Ectodermal cell (in vitro differentiated cells): ENCODE results near the gene ZNF81.
"Not testable (repeated sequence)": the region's sequence is repeated elsewhere in the genome, so short reads cannot be mapped to it uniquely, and the experiment has no call there.

Source experiments
- H3K27ac ChIP-seq: 2 replicates; pipeline ENCODE4 v1.7.0; 2013; ENCODE audit warnings: mild to moderate bottlenecking, low read depth, low read length; ENCODE audit not compliant: insufficient read depth, poor library complexity, severe bottlenecking
- H3K27me3 ChIP-seq: 2 replicates; pipeline ENCODE4 v1.7.0; 2013; ENCODE audit warnings: mild to moderate bottlenecking, low read length; ENCODE audit not compliant: insufficient read depth, control insufficient read depth, poor library complexity, severe bottlenecking
- H3K36me3 ChIP-seq: one replicate; pipeline ENCODE4 v1.7.0; 2013; ENCODE audit warnings: low read length; ENCODE audit not compliant: control insufficient read depth, insufficient read depth
- H3K4me1 ChIP-seq: one replicate; pipeline ENCODE4 v1.7.0; 2013; ENCODE audit warnings: low read length; ENCODE audit not compliant: control insufficient read depth, insufficient read depth
- H3K4me3 ChIP-seq: 2 replicates; pipeline ENCODE4 v1.7.0; 2013; ENCODE audit warnings: low read depth, low read length, control low read depth; ENCODE audit not compliant: insufficient read depth
- H3K9me3 ChIP-seq: 2 replicates; pipeline ENCODE4 v1.7.0; 2013; ENCODE audit warnings: mild to moderate bottlenecking, low read length, moderate library complexity; ENCODE audit not compliant: control insufficient read depth
- WGBS, 2 experiments: methylation state at CpG; one replicate each; pipeline ENCODE4 v1.1.7; 2013; ENCODE audit warnings: missing lambda C conversion rate in 2 of 2; 5-methylcytosine and 5-hydroxymethylcytosine counted together

The ZNF81 gene

DNA sequence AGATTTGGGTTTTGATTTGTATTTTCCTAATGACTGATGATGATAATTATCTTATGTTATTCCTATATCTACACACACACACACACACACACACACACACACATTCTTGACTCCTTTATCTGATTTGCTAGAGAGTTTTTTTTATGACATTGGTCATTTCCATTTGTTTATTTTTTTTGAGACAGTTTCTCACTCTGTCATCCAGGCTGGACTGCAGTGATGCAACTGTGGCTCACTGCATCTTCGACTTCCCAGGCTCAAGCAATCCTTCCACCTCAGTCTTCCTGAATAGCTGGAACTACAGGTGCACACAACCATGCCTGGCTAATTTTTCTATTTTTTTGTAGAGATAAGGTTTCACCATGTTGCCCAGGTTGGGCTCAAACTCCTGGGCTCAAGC, 6.7 kb downstream of the ZNF81 start:
- Histone ChIP-seq H3K27me3 (no peaks in the 10 kb centered on the region), H3K27ac (no peak overlapping the region), H3K4me1 (no peaks in the 10 kb centered on the region), H3K9me3 (no peaks in the 10 kb centered on the region), H3K36me3 (no peaks in the 10 kb centered on the region), H3K4me3 (no peak overlapping the region)
- 90 to 100% methylated on average over 1 of the region's 1 CpG for WGBS, 2 experiments

DNA sequence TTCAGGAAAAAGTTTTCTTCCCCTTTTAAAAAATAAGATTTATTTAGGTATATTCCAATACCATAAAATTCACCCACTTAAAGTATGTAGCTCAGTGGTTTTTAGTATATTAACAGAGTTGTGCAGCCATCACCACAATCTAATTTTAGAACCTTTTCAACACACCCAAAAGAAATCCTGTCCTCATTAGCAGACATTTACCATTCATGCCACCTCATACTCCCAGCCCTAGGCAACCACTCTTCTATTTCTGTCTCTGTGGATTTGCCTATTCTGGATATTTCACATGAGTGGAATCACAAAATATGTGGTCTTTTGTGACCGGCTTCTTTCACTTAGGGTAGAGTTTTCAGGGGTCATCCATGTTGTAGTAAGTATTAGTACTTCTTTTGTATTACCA, 7.4 kb downstream of the ZNF81 start:
- Histone ChIP-seq H3K4me3 (no peak overlapping the region), H3K36me3 (no peaks in the 10 kb centered on the region), H3K27me3 (no peaks in the 10 kb centered on the region), H3K9me3 (no peaks in the 10 kb centered on the region), H3K27ac (no peak overlapping the region), H3K4me1 (no peaks in the 10 kb centered on the region)
- WGBS, 2 experiments, result no CpG with 5 or more reads among the region's 1 CpG

DNA sequence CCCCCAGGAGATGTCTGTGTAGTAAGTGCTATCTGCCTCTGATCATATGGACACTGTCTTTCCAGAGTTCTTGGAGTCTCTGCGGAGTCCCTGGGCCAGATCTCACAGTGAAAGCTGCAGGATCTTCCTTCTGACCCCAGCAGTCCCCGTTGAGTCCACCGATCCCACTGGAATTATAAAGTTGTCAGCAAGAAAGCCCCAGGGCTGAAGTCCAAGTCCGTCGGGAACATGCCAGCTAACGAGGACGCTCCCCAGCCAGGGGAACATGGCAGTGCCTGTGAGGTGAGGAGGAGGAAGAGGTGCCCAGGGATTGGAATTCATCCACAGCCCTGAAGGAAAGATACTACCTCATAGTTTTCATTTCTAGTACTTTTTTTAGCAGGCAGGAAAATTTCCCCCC, 9.3 kb downstream of the ZNF81 start:
- 89 to 95% methylated on average over 7 of the region's 7 CpGs for WGBS, 2 experiments
- Histone ChIP-seq H3K4me1 (no peaks in the 10 kb centered on the region), H3K27me3 (no peaks in the 10 kb centered on the region), H3K36me3 (no peaks in the 10 kb centered on the region), H3K9me3 (no peaks in the 10 kb centered on the region), H3K4me3 (no peak overlapping the region), H3K27ac (no peak overlapping the region)

- Histone ChIP-seq H3K27ac (no peak overlapping the region), H3K4me3 (no peak overlapping the region), H3K36me3 (no peaks in the 10 kb centered on the region), H3K9me3 (no peaks in the 10 kb centered on the region), H3K27me3 (no peaks in the 10 kb centered on the region), H3K4me1 (no peaks in the 10 kb centered on the region)
- 87 to 100% methylated on average over 1 to 2 of the region's 2 CpGs for WGBS, 2 experiments
Measured at GRCh38 chrX:47849778-47850177, 13.1 kb downstream of the ZNF81 start.

GRCh38 chrX:47850389-47850788, 13.7 kb downstream of the ZNF81 start:
- not testable (repeated sequence) for H3K4me1 ChIP-seq, H3K4me3 ChIP-seq, H3K36me3 ChIP-seq, H3K27me3 ChIP-seq, H3K27ac ChIP-seq, H3K9me3 ChIP-seq
- no CpG with 5 or more reads among the region's 2 CpGs for WGBS, 2 experiments

DNA sequence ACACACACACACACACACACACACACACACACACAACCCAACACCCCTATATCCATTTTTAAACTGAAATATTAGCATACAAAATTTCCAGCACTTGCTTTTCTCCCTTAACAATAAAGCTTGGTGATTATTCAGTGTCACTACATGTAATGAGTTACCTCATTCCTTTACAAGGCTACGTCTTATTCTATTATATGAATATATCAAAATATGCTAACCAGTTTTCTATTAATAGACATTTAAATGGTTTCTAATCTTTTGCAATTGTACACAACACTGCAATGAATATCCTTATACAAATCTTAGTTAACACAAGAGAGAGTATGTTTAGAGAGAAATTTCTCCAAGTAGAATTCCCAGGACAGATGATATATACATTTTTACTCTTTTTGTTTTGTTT, 14.2 kb downstream of the ZNF81 start:
- H3K4me3 ChIP-seq, result no peak overlapping the region
- WGBS, 2 experiments, result no CpG with 5 or more reads among the region's 1 CpG

DNA sequence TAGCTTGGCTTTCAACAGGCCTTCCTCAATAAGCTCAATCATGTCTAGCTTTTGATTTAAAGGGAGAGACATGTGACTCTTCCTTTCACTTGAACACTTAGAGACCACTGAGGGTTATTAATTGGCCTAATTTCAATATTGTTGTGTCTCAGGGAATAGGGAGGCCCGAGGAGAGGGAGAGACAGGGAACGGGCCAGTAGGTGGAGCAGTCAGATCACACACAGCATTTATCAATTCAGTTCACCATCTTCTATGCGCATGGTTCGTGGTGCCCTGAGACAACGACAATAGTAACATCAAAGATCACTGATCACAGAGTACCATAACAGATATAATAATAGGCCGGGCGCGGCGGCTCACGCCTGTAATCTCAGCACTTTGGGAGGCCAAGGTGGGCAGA, 17.8 kb downstream of the ZNF81 start:
- Histone ChIP-seq H3K27ac (no peak overlapping the region), H3K9me3 (no peaks in the 10 kb centered on the region), H3K36me3 (no peaks in the 10 kb centered on the region), H3K4me3 (no peak overlapping the region), H3K27me3 (no peaks in the 10 kb centered on the region), H3K4me1 (no peaks in the 10 kb centered on the region)
- 82 to 91% methylated on average over 8 to 9 of the region's 10 CpGs for WGBS, 2 experiments

More for the DNA sequence above, 14.2 kb downstream of the ZNF81 start:
- Histone ChIP-seq H3K27me3 (no peaks in the 10 kb centered on the region), H3K9me3 (no peaks in the 10 kb centered on the region), H3K27ac (no peak overlapping the region), H3K36me3 (no peaks in the 10 kb centered on the region), H3K4me1 (no peaks in the 10 kb centered on the region)

DNA sequence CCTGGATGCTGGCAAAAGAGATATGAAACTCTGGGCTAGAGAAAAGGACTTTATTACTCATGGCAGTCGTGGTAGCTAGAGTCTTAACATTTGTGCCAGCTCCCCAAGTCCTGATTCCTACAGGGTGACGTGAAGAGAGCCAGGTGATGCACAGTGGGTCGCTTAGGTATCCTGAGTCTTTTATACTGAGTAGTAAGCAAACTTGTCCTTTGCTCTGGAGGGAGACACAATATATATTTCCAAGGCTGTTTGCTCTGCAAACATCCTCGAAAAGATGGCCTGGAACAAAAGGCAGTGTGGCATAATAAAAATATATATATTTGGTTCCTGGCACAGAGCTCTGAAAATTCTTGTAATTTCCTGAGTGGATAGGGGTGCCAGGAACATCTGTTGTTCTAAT, 23.0 kb downstream of the ZNF81 start:
- no peaks in the 10 kb centered on the region for H3K27me3 ChIP-seq
- H3K9me3 ChIP-seq, result no peaks in the 10 kb centered on the region
- no peaks in the 10 kb centered on the region for H3K36me3 ChIP-seq
- no peaks in the 10 kb centered on the region for H3K4me1 ChIP-seq
- no peak overlapping the region for H3K4me3 ChIP-seq
- WGBS, 2 experiments, result 94 to 98% methylated on average over 3 to 4 of the region's 4 CpGs
- no peak overlapping the region for H3K27ac ChIP-seq

GRCh38 chrX:47862680-47863079, 26.0 kb downstream of the ZNF81 start:
- WGBS, 2 experiments, result 83 to 93% methylated on average over 2 of the region's 2 CpGs
- Histone ChIP-seq H3K9me3 (no peaks in the 10 kb centered on the region), H3K27ac (no peak overlapping the region), H3K27me3 (no peaks in the 10 kb centered on the region), H3K36me3 (no peaks in the 10 kb centered on the region), H3K4me1 (no peaks in the 10 kb centered on the region), H3K4me3 (no peak overlapping the region)

- H3K36me3 ChIP-seq, result no peaks in the 10 kb centered on the region
- no peak overlapping the region for H3K27ac ChIP-seq
- H3K4me3 ChIP-seq, result no peak overlapping the region
- H3K9me3 ChIP-seq, result no peaks in the 10 kb centered on the region
- H3K4me1 ChIP-seq, result no peaks in the 10 kb centered on the region
- H3K27me3 ChIP-seq, result no peaks in the 10 kb centered on the region
- WGBS, 2 experiments, result 87 to 100% methylated on average over 2 of the region's 2 CpGs
Measured at GRCh38 chrX:47863187-47863586, 26.5 kb downstream of the ZNF81 start.

DNA sequence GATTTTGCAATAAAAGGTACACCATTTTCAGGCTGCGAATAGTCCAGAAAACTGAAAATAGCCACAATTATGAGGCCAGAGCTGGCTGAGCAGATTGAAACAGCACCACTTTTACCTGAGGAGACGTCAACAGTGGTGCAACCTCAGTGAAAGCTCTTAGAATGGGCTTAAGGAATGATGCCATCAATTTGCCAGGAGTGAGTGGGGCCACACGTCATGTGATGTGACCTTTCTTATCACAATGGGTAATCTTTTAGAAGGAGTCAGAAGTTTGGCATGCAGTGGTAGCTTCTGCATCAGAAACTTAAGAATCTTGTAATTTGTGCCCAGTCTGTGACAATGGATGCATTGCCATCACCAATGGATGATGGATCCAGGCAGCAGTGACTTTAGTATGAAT, 27.6 kb downstream of the ZNF81 start:
- Histone ChIP-seq H3K9me3 (no peaks in the 10 kb centered on the region), H3K27me3 (no peaks in the 10 kb centered on the region), H3K4me1 (no peaks in the 10 kb centered on the region), H3K4me3 (no peak overlapping the region), H3K27ac (no peak overlapping the region), H3K36me3 (no peaks in the 10 kb centered on the region)
- 94 to 95% methylated on average over 3 of the region's 3 CpGs for WGBS, 2 experiments
